Peyer's patch (tissue), 4 donors: ENCODE data around the gene PEX5L.

Experiments
- POLR2A ChIP-seq, 2 donors: fragments of 450-650 bp; IDR thresholded peaks; one replicate each; pipeline ENCODE4 v1.5.1; 2017; ENCODE audit warnings: antibody characterized with exemption in 2 of 2, mild to moderate bottlenecking in 2 of 2, moderate library complexity in 2 of 2
- TF ChIP-seq, protein P1 (sequence below), 6 experiments: fragments of 450-650 bp in 4 of 6; fragments of 200-600 bp in 2 of 6; sonication (generic) in 1 of 6; IDR thresholded peaks; one replicate each; pipeline ENCODE4 v1.5.1; 2017 to 2019; ENCODE audit warnings: antibody characterized with exemption in 6 of 6, mild to moderate bottlenecking in 3 of 6, moderate library complexity in 1 of 6

DNA sequence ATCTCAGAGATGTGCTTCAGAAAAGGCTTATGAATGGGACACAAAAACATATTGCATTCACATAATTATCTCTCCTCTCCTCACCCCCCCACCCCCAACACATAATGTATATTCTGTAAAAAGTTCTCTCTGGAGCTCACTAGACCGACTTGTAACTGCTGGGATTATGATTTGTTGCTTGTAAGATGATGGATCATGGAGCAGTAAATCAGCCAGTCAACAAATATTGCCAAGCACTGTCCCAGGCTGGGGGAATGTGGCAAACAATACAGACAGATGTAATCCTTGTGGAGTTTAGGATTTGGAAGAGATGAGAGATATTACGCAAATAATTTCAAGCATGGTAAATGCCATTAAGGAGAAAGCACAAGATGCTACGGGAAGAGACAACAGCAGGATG, 114.8 kb downstream of the PEX5L start:
- TF ChIP-seq, protein P1, sequence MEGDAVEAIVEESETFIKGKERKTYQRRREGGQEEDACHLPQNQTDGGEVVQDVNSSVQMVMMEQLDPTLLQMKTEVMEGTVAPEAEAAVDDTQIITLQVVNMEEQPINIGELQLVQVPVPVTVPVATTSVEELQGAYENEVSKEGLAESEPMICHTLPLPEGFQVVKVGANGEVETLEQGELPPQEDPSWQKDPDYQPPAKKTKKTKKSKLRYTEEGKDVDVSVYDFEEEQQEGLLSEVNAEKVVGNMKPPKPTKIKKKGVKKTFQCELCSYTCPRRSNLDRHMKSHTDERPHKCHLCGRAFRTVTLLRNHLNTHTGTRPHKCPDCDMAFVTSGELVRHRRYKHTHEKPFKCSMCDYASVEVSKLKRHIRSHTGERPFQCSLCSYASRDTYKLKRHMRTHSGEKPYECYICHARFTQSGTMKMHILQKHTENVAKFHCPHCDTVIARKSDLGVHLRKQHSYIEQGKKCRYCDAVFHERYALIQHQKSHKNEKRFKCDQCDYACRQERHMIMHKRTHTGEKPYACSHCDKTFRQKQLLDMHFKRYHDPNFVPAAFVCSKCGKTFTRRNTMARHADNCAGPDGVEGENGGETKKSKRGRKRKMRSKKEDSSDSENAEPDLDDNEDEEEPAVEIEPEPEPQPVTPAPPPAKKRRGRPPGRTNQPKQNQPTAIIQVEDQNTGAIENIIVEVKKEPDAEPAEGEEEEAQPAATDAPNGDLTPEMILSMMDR (IDR thresholded peaks at IDR 0.05), result no peak
- no peak for TF ChIP-seq POLR2A (IDR thresholded peaks at IDR 0.05)
